Erythroblast (primary cell): Measurements from ENCODE around the gene CDS1.

Experiments
- GATA1 ChIP-seq: IDR thresholded peaks from 2 replicates; pipeline ENCODE4 v1.6.1; 2011; ENCODE audit warnings: low read depth, mild to moderate bottlenecking, control low read depth, low read length, moderate library complexity
- POLR2A ChIP-seq: IDR thresholded peaks from 2 replicates; pipeline ENCODE4 v1.6.1; 2011; ENCODE audit warnings: mild to moderate bottlenecking, low read length

GRCh38 chr4:84673475-84674240 lies 90.7 kb downstream of the CDS1 start:
- TF ChIP-seq POLR2A (no peak), GATA1 (no peak)
